ENCODE results near the gene FAM180A. TPM values are rescaled to one million over a fixed set of nuclear protein-coding genes. Genes with fewer than 3 reads are reported as not detected.
"Not testable (repeated sequence)": the region's sequence is repeated elsewhere in the genome, so short reads cannot be mapped to it uniquely, and the experiment has no call there.

FAM180A gene
- total RNA-seq, 1 donor from 2014 or later, result not detected

- no peak overlapping the region for H3K4me3 ChIP-seq (ENCODE audit: low read depth, low read length)
- no peak for DNase-seq (ENCODE audit: low read depth)
- TF ChIP-seq CTCF (conservative IDR thresholded peaks at IDR 0.05; ENCODE audit: low read depth, low read length), result no peak
Measured at GRCh38 chr7:135784013-135784412, 35.4 kb upstream of the FAM180A start.

- no peak for DNase-seq (ENCODE audit: low read depth)
Measured at GRCh38 chr7:135782801-135783200, 34.2 kb upstream of the FAM180A start.

GRCh38 chr7:135782377-135782776 is 33.8 kb upstream of the FAM180A start:
- no peak for DNase-seq (ENCODE audit: low read depth)
- no peak for TF ChIP-seq CTCF (conservative IDR thresholded peaks at IDR 0.05; ENCODE audit: low read depth, low read length)
- no peak overlapping the region for H3K4me3 ChIP-seq (ENCODE audit: low read depth, low read length)

More at GRCh38 chr7:135782801-135783200, 34.2 kb upstream of the FAM180A start:
- no peak for TF ChIP-seq CTCF (conservative IDR thresholded peaks at IDR 0.05; ENCODE audit: low read depth, low read length)
- H3K4me3 ChIP-seq (ENCODE audit: low read depth, low read length), result no peak overlapping the region

GRCh38 chr7:135777626-135778398 is 29.2 kb upstream of the FAM180A start:
- H3K4me3 ChIP-seq (ENCODE audit: low read depth, low read length), result no peak overlapping the region
- no peak for TF ChIP-seq CTCF (conservative IDR thresholded peaks at IDR 0.05; ENCODE audit: low read depth, low read length)
- no peak for DNase-seq (ENCODE audit: low read depth)

GRCh38 chr7:135775915-135776314 is 27.3 kb upstream of the FAM180A start:
- not testable (repeated sequence) for DNase-seq (ENCODE audit: low read depth); H3K4me3 ChIP-seq (ENCODE audit: low read depth, low read length)

GRCh38 chr7:135775230-135775629 is 26.6 kb upstream of the FAM180A start:
- H3K4me3 ChIP-seq (ENCODE audit: low read depth, low read length), result no peak overlapping the region
- DNase-seq (ENCODE audit: low read depth), result no peak
- no peak for TF ChIP-seq CTCF (conservative IDR thresholded peaks at IDR 0.05; ENCODE audit: low read depth, low read length)

GRCh38 chr7:135774284-135774683 is 25.7 kb upstream of the FAM180A start:
- H3K4me3 ChIP-seq (ENCODE audit: low read depth, low read length), result no peak overlapping the region
- no peak for TF ChIP-seq CTCF (conservative IDR thresholded peaks at IDR 0.05; ENCODE audit: low read depth, low read length)
- DNase-seq (ENCODE audit: low read depth), result peak; percentile 58
